DMS53 treated with DMSO at 0.1 percent for 48 hours (cell line): ENCODE measurements around the gene USP11.

Experiments
- DNase-seq: peaks from one replicate; lab custom pipeline; 2025; ENCODE audit not compliant: unreplicated experiment; lab: John Stamatoyannopoulos, UW

Gene USP11

GRCh38 chrX:47224266-47224895, 8.4 kb upstream of the USP11 start:
- no peak for DNase-seq

DNA sequence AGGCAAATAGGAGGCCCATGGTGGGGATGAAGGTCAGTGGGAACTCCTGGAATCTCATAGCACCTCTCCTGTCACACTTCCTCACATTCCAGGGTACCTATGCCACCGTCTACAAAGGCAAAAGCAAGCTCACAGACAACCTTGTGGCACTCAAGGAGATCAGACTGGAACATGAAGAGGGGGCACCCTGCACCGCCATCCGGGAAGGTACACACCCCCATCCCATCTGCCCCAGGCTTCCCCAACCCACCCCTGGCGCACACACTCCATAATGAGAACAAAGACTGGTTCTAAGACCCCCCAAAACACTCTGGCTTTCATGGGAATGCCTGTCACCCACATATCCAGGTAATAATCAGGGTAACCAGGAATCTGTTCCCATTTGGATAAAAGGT, 7.9 kb upstream of the USP11 start:
- DNase-seq: no peak

DNA sequence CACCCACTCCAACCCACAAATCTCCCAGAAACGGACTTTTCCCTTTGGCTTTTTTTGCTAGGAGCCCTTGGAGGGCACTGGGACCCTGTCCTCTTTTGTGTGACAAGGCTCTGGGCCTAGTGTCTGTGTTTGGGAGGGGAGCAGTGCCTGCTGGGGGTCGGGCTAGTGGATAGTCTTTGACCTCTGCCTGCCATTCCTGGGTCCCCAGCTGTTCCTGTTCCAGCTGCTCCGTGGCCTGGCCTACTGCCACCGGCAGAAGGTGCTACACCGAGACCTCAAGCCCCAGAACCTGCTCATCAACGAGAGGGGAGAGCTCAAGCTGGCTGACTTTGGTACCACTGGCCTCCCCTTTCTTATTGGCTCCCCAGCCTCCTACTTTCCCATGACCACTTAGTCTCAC, 6.7 kb upstream of the USP11 start:
- no peak for DNase-seq

- DNase-seq: no peak
Measured at GRCh38 chrX:47226531-47227333, 6.1 kb upstream of the USP11 start.

- DNase-seq: no peak
Measured at GRCh38 chrX:47227334-47227583, 5.5 kb upstream of the USP11 start.

- DNase-seq: no peak
Measured at GRCh38 chrX:47228550-47229270, 4.1 kb upstream of the USP11 start.

DNA sequence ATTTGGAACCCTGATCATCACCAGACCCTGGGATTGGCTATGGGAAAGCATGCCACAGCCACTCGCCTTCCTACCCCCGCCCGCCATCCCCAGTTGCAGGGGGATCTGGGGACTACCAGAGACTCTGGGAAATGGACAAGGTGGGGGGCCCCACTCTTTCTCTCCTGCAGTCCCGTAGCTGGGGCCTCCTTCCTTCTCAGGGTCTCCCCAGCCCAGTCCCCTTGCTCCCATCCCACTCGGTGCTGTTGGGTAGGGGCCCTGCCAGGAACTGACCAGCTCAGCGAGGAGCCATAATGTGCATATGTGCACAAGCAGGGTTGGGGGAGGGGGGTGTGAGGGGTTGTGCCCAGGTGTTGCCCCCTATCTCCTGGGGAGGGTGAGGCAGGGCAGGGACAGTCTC, 3.4 kb upstream of the USP11 start:
- DNase-seq: no peak

GRCh38 chrX:47230136-47230868, 2.5 kb upstream of the USP11 start:
- DNase-seq: no peak

DNA sequence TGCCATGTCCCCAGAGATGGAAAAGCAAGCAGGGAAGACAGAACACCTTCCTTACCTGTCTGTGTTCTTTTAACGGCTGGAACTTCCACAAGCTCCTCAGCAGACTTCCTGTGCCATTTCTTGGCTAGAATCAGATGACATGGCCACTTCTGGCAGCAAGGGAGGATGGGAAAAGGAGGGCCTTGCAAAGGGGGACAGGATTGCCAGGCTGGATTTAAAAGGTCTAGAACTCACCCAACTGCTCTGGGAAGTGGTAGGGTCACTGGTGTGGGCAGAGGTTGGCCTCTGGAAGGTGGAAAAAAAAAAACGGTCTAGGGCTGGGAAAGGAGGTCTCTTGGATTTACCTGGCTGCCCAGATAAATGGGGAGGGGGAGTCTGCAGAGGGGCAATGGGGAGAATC, 1.6 kb upstream of the USP11 start:
- no peak for DNase-seq

GRCh38 chrX:47232197-47232802, 509 bp upstream of the USP11 start:
- DNase-seq: no peak

- DNase-seq: peak; percentile 97
Measured at GRCh38 chrX:47233333-47234113, 714 bp downstream of the USP11 start.

DNA sequence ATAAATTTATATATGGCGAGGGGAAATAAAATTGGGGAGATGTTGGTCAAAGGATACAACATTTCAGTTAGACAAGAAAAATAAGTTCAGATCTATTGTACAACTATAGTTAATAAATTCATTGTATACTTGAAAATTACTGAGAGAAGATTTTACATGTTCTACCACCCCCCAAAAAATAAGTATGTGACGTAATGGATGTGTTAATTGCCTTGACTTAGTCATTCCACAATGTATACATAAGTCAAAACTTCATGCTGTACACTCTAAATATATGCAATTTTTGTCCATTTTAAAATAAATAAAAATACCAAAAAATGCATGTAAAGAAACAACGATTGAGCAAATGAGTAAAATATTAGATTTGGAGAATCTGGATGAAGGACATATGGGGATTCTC, 1.8 kb downstream of the USP11 start:
- DNase-seq: no peak

DNA sequence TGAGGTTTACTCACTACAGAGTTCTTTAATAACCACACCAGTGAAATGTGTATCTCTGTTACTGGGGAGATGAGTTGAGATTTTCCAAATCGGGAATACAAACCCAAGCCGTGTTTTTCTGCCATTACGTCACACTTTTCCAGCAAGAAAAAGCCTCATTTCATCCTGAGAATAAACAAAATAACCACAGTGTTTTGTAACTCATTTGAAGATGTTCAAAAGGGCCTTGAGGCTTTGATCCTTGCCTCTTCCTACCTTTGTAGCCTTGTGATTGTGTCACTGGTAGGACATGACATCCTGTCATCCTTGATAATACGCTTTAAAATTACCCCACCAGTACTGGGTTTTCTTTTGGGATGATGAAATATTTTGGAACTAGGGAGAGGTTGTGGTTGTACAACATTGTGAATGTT, 2.9 kb downstream of the USP11 start:
- no peak for DNase-seq

- DNase-seq: no peak
Measured at GRCh38 chrX:47239199-47239598, 6.4 kb downstream of the USP11 start.

DNA sequence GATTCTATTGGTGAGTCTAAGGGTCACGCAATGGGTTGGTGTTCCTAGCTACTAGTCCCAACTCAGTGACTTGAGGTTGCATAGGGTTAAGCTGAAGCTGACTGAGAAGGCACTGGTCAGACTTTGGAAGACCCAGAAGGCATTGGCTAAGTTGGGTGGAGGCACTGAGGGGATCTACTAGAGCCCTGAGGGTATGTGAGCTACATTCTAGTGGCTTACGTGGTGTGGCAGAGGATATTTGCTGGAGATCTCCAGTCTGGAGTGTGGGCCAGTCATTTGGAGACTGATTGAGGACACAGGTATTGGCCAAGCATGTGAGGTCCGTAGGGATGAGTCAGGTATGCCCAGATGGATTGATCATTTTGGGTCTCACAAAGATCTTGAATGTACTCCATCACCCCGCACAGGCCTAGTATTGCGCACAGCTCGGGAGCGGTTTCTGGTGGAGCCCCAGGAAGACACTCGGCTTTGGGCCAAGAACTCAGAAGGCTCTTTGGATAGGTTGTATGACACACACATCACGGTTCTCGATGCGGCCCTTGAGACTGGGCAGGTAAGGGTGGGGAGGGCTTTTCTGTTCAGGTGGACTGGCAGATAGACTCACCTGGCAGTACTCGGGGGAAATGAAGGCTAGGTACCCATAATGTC, 7.2 kb downstream of the USP11 start:
- no peak for DNase-seq

DNA sequence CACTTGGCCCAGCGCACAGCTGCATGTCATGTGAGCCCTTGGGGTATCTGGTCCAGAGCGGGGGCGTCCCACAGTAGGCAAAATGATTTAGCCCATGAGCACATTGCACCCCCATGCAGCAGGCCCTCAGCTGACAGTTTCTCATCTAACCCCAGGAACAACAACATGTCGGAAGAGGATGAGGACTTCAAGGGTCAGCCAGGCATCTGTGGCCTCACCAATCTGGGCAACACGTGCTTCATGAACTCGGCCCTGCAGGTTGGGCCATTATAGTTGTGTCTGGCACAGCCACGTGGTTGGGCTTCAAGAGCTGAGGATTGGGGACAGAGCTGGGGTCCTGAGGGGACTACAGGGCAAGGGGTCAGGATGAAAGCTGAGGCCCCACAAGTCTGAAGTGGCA, 7.8 kb downstream of the USP11 start:
- no peak for DNase-seq

- no peak for DNase-seq
Measured at GRCh38 chrX:47241201-47242011, 8.6 kb downstream of the USP11 start.

DNA sequence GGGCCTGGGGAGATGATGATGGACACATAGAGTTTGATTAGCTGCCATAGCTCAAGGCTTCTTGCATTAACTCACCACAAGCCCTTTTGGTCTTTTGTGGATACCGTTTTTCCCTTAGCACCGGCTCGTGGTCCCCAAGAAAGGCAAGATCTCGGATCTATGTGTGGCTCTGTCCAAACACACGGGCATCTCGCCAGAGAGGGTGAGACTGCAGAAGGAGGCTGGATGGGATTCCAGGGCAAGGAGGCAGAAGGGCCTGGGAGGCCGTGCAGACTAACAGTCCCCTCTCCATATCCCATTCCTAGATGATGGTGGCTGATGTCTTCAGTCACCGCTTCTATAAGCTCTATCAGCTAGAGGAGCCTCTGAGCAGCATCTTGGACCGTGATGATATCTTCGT, 9.5 kb downstream of the USP11 start:
- no peak for DNase-seq

DNA sequence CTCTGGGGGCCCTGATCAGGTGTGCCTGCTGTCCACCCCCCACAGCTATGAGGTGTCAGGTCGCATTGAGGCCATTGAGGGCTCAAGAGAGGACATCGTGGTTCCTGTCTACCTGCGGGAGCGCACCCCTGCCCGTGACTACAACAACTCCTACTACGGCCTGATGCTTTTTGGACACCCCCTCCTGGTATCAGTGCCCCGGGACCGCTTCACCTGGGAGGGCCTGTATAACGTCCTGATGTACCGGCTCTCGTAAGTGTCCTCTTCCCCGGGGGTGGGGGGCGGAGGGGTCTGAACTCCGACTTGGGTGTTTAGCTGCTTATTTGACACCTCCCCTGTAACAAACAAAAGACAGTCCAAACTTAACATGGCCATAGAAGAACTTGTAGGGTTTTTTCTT, 10.5 kb downstream of the USP11 start:
- no peak for DNase-seq
